T1000 (cell line): ENCODE data around the gene LRP11.

Source experiments
- DNase-seq: peaks from one replicate; lab custom pipeline; 2025; ENCODE audit warnings: mixed read lengths; lab: John Stamatoyannopoulos, UW

The LRP11 gene

GRCh38 chr6:149781715-149782114 lies 82.4 kb downstream of the LRP11 start:
- DNase-seq, result no peak

- DNase-seq, result no peak
Observed at GRCh38 chr6:149779644-149779963, 84.6 kb downstream of the LRP11 start.

GRCh38 chr6:149777624-149778023 lies 86.5 kb downstream of the LRP11 start:
- no peak for DNase-seq

GRCh38 chr6:149771925-149772324 lies 92.2 kb downstream of the LRP11 start:
- DNase-seq, result no peak

- no peak for DNase-seq
Observed at GRCh38 chr6:149771185-149771584, 93.0 kb downstream of the LRP11 start.

- DNase-seq, result no peak
Observed at GRCh38 chr6:149769676-149770075, 94.5 kb downstream of the LRP11 start.
